Occipital lobe (tissue), 2 donors: ENCODE measurements around the gene KCNT2. TPM values are rescaled to one million over a fixed set of nuclear protein-coding genes. Genes with fewer than 3 reads are reported as not detected.
"Not testable (repeated sequence)": the region's sequence is repeated elsewhere in the genome, so short reads cannot be mapped to it uniquely, and the experiment has no call there.

Experiments
- DNase-seq: peaks from one replicate; lab custom pipeline; 2025; lab: John Stamatoyannopoulos, UW
- total RNA-seq: library from RNA; depleted of rRNA; stranded (reverse); fragments of >200 nt; gene quantifications from one replicate; pipeline ENCODE4 v1.2.3, GENCODE V29; 2014

Gene KCNT2
- total RNA-seq, result 50.1 TPM

GRCh38 chr1:196608390-196609369, at the start of gene KCNT2:
TSS of gene KCNT2 (minus strand) at chr1:196608440. CDS start at chr1:196608309, 131 bp downstream.
- DNase-seq, result peak; percentile 39

GRCh38 chr1:196655494-196655893, 47.3 kb upstream of the KCNT2 start:
- DNase-seq, result no peak

- DNase-seq, result no peak
These were observed 46.8 kb upstream of the KCNT2 start for GRCh38 chr1:196655071-196655470.

- no peak for DNase-seq
These were observed 46.0 kb upstream of the KCNT2 start for GRCh38 chr1:196654271-196654670.

- no peak for DNase-seq
These were observed 43.5 kb upstream of the KCNT2 start, which contains the start of gene CFH for GRCh38 chr1:196651637-196652215. TSS of gene CFH (plus strand) at chr1:196652043. CDS start at chr1:196652118, 75 bp downstream.

- no peak for DNase-seq
These were observed 42.8 kb upstream of the KCNT2 start for GRCh38 chr1:196651079-196651478.

- no peak for DNase-seq
These were observed 42.2 kb upstream of the KCNT2 start for GRCh38 chr1:196650403-196650802.

GRCh38 chr1:196649990-196650389, 41.8 kb upstream of the KCNT2 start:
- no peak for DNase-seq

- DNase-seq, result no peak
These were observed 32.7 kb upstream of the KCNT2 start for GRCh38 chr1:196640976-196641375.

- DNase-seq, result not testable (repeated sequence)
These were observed 31.1 kb upstream of the KCNT2 start for GRCh38 chr1:196639291-196639690.

GRCh38 chr1:196638466-196638865, 30.2 kb upstream of the KCNT2 start:
- no peak for DNase-seq

GRCh38 chr1:196637606-196638005, 29.4 kb upstream of the KCNT2 start:
- DNase-seq, result no peak

GRCh38 chr1:196628838-196629237, 20.6 kb upstream of the KCNT2 start:
- no peak for DNase-seq

- no peak for DNase-seq
These were observed 14.8 kb upstream of the KCNT2 start for GRCh38 chr1:196623079-196623478.

- DNase-seq, result no peak
These were observed 11.5 kb upstream of the KCNT2 start for GRCh38 chr1:196619721-196620120.

- no peak for DNase-seq
These were observed 3.6 kb upstream of the KCNT2 start for GRCh38 chr1:196611873-196612272.

- no peak for DNase-seq
These were observed 1.1 kb upstream of the KCNT2 start for GRCh38 chr1:196609370-196609737.

- peak; percentile 2 for DNase-seq
These were observed 259 bp downstream of the KCNT2 start for GRCh38 chr1:196607981-196608380.

- DNase-seq, result no peak
These were observed 4.6 kb downstream of the KCNT2 start for GRCh38 chr1:196603651-196604050.

- no peak for DNase-seq
These were observed 9.1 kb downstream of the KCNT2 start for GRCh38 chr1:196598942-196599748.

- DNase-seq, result no peak
These were observed 13.5 kb downstream of the KCNT2 start for GRCh38 chr1:196594700-196595099.

- no peak for DNase-seq
These were observed 14.3 kb downstream of the KCNT2 start for GRCh38 chr1:196593955-196594354.
